ENCODE data around the gene PTPRT.

GRCh38 chr20:42697962-42698361, 491.7 kb downstream of the PTPRT start:
- TF ChIP-seq CTCF (IDR thresholded peaks at IDR 0.05): no peak
- no peak for TF ChIP-seq POLR2A (IDR thresholded peaks at IDR 0.05)

All from ovary (tissue), 3 donors.